SK-N-SH treated with all-trans-retinoic acid at 6 μM for 48 hours (cell line): ENCODE results near the gene DPF3.

ENCODE experiments used
- ATAC-seq: fragments of 200-7000 bp; cut with Tn5 transposase; 3 replicates; pipeline ENCODE4 v1.9.1; 2020; ENCODE audit warnings: mild to moderate bottlenecking, moderate library complexity
- BACH2 ChIP-seq: fragments of 250-450 bp; sonication (Bioruptor Pico); IDR thresholded peaks from 2 replicates; pipeline ENCODE4 v1.9.0; 2021; ENCODE audit warnings: mild to moderate bottlenecking, borderline replicate concordance
- CREB5 ChIP-seq: fragments of 250-450 bp; sonication (Bioruptor Pico); IDR thresholded peaks from 2 replicates; pipeline ENCODE4 v1.5.1; 2020; ENCODE audit warnings: low read depth, mild to moderate bottlenecking, moderate library complexity
- CSDC2 ChIP-seq: fragments of 250-450 bp; sonication (Bioruptor Pico); IDR thresholded peaks from 2 replicates; pipeline ENCODE4 v1.5.0; 2020; ENCODE audit warnings: mild to moderate bottlenecking, moderate library complexity
- CSRNP3 ChIP-seq: fragments of 250-450 bp; sonication (Bioruptor Pico); IDR thresholded peaks from 2 replicates; pipeline ENCODE4 v1.5.1; 2021; ENCODE audit warnings: mild to moderate bottlenecking, moderate library complexity
- ESRRG ChIP-seq: fragments of 250-450 bp; sonication (Bioruptor Pico); IDR thresholded peaks from 2 replicates; pipeline ENCODE4 v1.6.1; 2021; ENCODE audit warnings: mild to moderate bottlenecking
- ISL1 ChIP-seq: fragments of 250-450 bp; sonication (Bioruptor Pico); IDR thresholded peaks from 2 replicates; pipeline ENCODE4 v2.1.2; 2022; ENCODE audit warnings: mild to moderate bottlenecking, moderate library complexity
- OSR1 ChIP-seq: fragments of 250-450 bp; sonication (Bioruptor Pico); IDR thresholded peaks from 2 replicates; pipeline ENCODE4 v1.8.0; 2022; ENCODE audit warnings: moderate library complexity, mild to moderate bottlenecking, inconsistent platforms
- PATZ1 ChIP-seq: fragments of 250-450 bp; sonication (Bioruptor Pico); IDR thresholded peaks from 2 replicates; pipeline ENCODE4 v1.8.0; 2020; ENCODE audit warnings: mild to moderate bottlenecking, moderate library complexity, borderline replicate concordance
- POU6F1 ChIP-seq: fragments of 250-450 bp; sonication (Bioruptor Pico); IDR thresholded peaks from 2 replicates; pipeline ENCODE4 v1.8.0; 2021; ENCODE audit warnings: low read depth, mild to moderate bottlenecking, moderate library complexity, borderline replicate concordance
- PPARA ChIP-seq: fragments of 250-450 bp; sonication (Bioruptor Pico); IDR thresholded peaks from 2 replicates; pipeline ENCODE4 v1.5.0; 2020; ENCODE audit warnings: mild to moderate bottlenecking, borderline replicate concordance
- RARB ChIP-seq: fragments of 250-450 bp; sonication (Bioruptor Pico); IDR thresholded peaks from 2 replicates; pipeline ENCODE4 v1.8.0; 2021; ENCODE audit warnings: mild to moderate bottlenecking, moderate library complexity
- SNAI2 ChIP-seq: fragments of 250-450 bp; sonication (Bioruptor Pico); IDR thresholded peaks from 2 replicates; pipeline ENCODE4 v1.5.0; 2020; ENCODE audit warnings: mild to moderate bottlenecking, moderate library complexity
- TCF4 ChIP-seq: fragments of 250-450 bp; sonication (Bioruptor Pico); IDR thresholded peaks from 2 replicates; pipeline ENCODE4 v1.8.0; 2021; ENCODE audit warnings: mild to moderate bottlenecking, moderate library complexity, borderline replicate concordance
- ZC3H10 ChIP-seq: fragments of 250-450 bp; sonication (Bioruptor Pico); IDR thresholded peaks from 2 replicates; pipeline ENCODE4 v1.5.1; 2021; ENCODE audit warnings: mild to moderate bottlenecking, moderate library complexity
- ZFP3 ChIP-seq: fragments of 250-450 bp; sonication (Bioruptor Pico); IDR thresholded peaks from 2 replicates; pipeline ENCODE4 v1.5.0; 2020; ENCODE audit warnings: mild to moderate bottlenecking, moderate library complexity
- ZFP30 ChIP-seq: fragments of 450-650 bp; formaldehyde crosslinking; IDR thresholded peaks from 2 replicates; pipeline ENCODE4 v1.5.0; 2022; ENCODE audit warnings: mild to moderate bottlenecking, moderate library complexity
- ZNF565 ChIP-seq: fragments of 450-650 bp; formaldehyde crosslinking; conservative IDR thresholded peaks from 2 replicates; pipeline ENCODE4 v1.5.0; 2020; ENCODE audit warnings: low read depth, mild to moderate bottlenecking, moderate library complexity
- ZNF70 ChIP-seq: fragments of 450-650 bp; formaldehyde crosslinking; IDR thresholded peaks from 2 replicates; pipeline ENCODE4 v1.5.0; 2020; ENCODE audit warnings: mild to moderate bottlenecking, moderate library complexity

Gene DPF3

GRCh38 chr14:72704502-72704901 is 189.4 kb downstream of the DPF3 start (continued):
- TF ChIP-seq CREB5 (CRISPR knock-in tag), result no peak
- no peak for TF ChIP-seq ZFP3 (CRISPR knock-in tag)

- TF ChIP-seq POU6F1 (CRISPR knock-in tag) (no peak), CREB5 (CRISPR knock-in tag) (no peak), RARB (CRISPR knock-in tag) (no peak), BACH2 (CRISPR knock-in tag) (no peak), PATZ1 (no peak), TCF4 (CRISPR knock-in tag) (no peak), ISL1 (no peak), ZFP3 (CRISPR knock-in tag) (no peak), SNAI2 (CRISPR knock-in tag) (no peak), PPARA (CRISPR knock-in tag) (no peak), ESRRG (CRISPR knock-in tag) (no peak), CSDC2 (no peak), ZFP30 (no peak), ZC3H10 (CRISPR knock-in tag) (no peak), ZNF565 (CRISPR knock-in tag) (no peak), ZNF70 (CRISPR knock-in tag) (no peak)
- ATAC-seq, result no peak
These were observed 192.3 kb downstream of the DPF3 start for GRCh38 chr14:72701605-72702004.

GRCh38 chr14:72701237-72701565 is 192.7 kb downstream of the DPF3 start:
- no peak for ATAC-seq
- no peak for TF ChIP-seq RARB (CRISPR knock-in tag)
- no peak for TF ChIP-seq CSRNP3 (CRISPR knock-in tag)

GRCh38 chr14:72700338-72701236 is 193.3 kb downstream of the DPF3 start:
- TF ChIP-seq ISL1 (no peak), BACH2 (CRISPR knock-in tag) (no peak), OSR1 (CRISPR knock-in tag) (no peak), SNAI2 (CRISPR knock-in tag) (no peak)
- ATAC-seq, result no peak

- TF ChIP-seq CSDC2 (no peak), PPARA (CRISPR knock-in tag) (no peak), CREB5 (CRISPR knock-in tag) (no peak)
- TF ChIP-seq, all 23 proteins: peak for 0
- ATAC-seq, result no peak
These were observed 194.0 kb downstream of the DPF3 start for GRCh38 chr14:72699852-72700257.
